OCI-LY7 (cell line): ENCODE results near the gene DMGDH.

Source experiments
- EZH2phosphoT487 ChIP-seq: fragments of 200-600 bp; sonication (generic); IDR thresholded peaks from 2 replicates; pipeline ENCODE4 v1.6.1; 2018; ENCODE audit warnings: low read depth, borderline replicate concordance, mild to moderate bottlenecking, mixed run types, antibody characterized with exemption, low read length, moderate library complexity, mixed read lengths
- TF ChIP-seq, protein P1 (sequence below): fragments of 200-600 bp; sonication (generic); conservative IDR thresholded peaks from 2 replicates; pipeline ENCODE4 v1.5.1; 2014; ENCODE audit warnings: mild to moderate bottlenecking, antibody characterized with exemption, low read length, moderate library complexity, mixed read lengths

DNA sequence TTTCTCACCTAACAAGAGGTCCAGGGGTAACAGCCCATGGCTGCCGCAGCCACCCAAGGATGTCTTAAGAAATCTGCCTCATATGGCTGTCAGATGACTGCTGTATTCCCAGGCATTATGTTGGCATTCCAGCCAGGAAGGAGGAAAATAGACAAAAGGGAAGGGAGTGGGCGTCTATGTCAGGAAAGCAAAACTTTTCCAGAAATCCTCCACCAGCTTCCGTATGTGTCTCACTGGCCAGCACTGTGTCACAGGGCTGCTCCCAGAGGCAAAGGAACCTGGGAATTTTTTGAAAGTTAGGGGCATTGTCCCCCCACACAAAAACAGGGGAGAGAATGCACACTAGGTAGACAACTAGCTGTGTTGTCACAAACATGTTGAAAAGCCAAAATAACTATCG, 7.3 kb upstream of the DMGDH start:
- TF ChIP-seq, protein P1, sequence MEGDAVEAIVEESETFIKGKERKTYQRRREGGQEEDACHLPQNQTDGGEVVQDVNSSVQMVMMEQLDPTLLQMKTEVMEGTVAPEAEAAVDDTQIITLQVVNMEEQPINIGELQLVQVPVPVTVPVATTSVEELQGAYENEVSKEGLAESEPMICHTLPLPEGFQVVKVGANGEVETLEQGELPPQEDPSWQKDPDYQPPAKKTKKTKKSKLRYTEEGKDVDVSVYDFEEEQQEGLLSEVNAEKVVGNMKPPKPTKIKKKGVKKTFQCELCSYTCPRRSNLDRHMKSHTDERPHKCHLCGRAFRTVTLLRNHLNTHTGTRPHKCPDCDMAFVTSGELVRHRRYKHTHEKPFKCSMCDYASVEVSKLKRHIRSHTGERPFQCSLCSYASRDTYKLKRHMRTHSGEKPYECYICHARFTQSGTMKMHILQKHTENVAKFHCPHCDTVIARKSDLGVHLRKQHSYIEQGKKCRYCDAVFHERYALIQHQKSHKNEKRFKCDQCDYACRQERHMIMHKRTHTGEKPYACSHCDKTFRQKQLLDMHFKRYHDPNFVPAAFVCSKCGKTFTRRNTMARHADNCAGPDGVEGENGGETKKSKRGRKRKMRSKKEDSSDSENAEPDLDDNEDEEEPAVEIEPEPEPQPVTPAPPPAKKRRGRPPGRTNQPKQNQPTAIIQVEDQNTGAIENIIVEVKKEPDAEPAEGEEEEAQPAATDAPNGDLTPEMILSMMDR = no peak
- TF ChIP-seq EZH2phosphoT487 = no peak
